Karpas-422 (cell line): ENCODE data around the gene HOXA13. TPM values are rescaled to one million over a fixed set of nuclear protein-coding genes. Genes with fewer than 3 reads are reported as not detected.

ENCODE experiments used
- DNase-seq: peaks from one replicate; pipeline ENCODE4 v3.0.0-alpha.2; 2015
- H2AFZ ChIP-seq: fragments of 200-600 bp; sonication (generic); 2 replicates; pipeline ENCODE4 v1.6.1; 2014; ENCODE audit warnings: antibody characterized with exemption, low read length, mixed read lengths
- H3K27ac ChIP-seq: fragments of 200-600 bp; sonication (generic); 2 replicates; pipeline ENCODE4 v1.5.1; 2014; ENCODE audit warnings: mild to moderate bottlenecking, low read length, moderate library complexity
- H3K27me3 ChIP-seq: fragments of 200-600 bp; sonication (generic); 2 replicates; pipeline ENCODE4 v1.6.1; 2014; ENCODE audit warnings: low read length, mixed read lengths
- H3K36me3 ChIP-seq: fragments of 200-600 bp; sonication (generic); 2 replicates; pipeline ENCODE4 v1.6.1; 2014; ENCODE audit warnings: low read length, mixed read lengths; ENCODE audit not compliant: insufficient read depth
- H3K4me1 ChIP-seq: fragments of 200-600 bp; sonication (generic); 2 replicates; pipeline ENCODE4 v1.6.1; 2014; ENCODE audit warnings: mild to moderate bottlenecking, low read length, mixed read lengths
- H3K4me2 ChIP-seq: fragments of 200-600 bp; sonication (generic); 2 replicates; pipeline ENCODE4 v1.6.1; 2014; ENCODE audit warnings: low read length, low read depth, mild to moderate bottlenecking; ENCODE audit not compliant: poor library complexity, severe bottlenecking
- H3K4me3 ChIP-seq: fragments of 200-600 bp; sonication (generic); 2 replicates; pipeline ENCODE4 v1.5.1; 2014; ENCODE audit warnings: mild to moderate bottlenecking, antibody characterized with exemption, low read length, mixed read lengths
- H3K79me2 ChIP-seq: fragments of 200-600 bp; sonication (generic); 2 replicates; pipeline ENCODE4 v1.6.1; 2014; ENCODE audit warnings: mild to moderate bottlenecking, low read length, mixed read lengths
- H3K9ac ChIP-seq: fragments of 200-600 bp; sonication (generic); 2 replicates; pipeline ENCODE4 v1.6.0; 2014; ENCODE audit warnings: low read length
- H3K9me2 ChIP-seq: fragments of 200-600 bp; sonication (generic), shearing (Covaris generic); replicated peaks from 2 replicates; pipeline ENCODE4 v1.6.0; 2014; ENCODE audit warnings: mild to moderate bottlenecking, low read length, moderate library complexity; ENCODE audit not compliant: insufficient read depth
- H3K9me3 ChIP-seq: fragments of 300-700, 200-600 bp; sonication (generic); 2 replicates; pipeline ENCODE4 v1.6.1; 2014; ENCODE audit warnings: low read length, mixed read lengths
- H4K20me1 ChIP-seq: fragments of 200-600 bp; sonication (generic); 2 replicates; pipeline ENCODE4 v1.6.1; 2014; ENCODE audit warnings: mild to moderate bottlenecking, antibody characterized with exemption, low read length, low read depth; ENCODE audit not compliant: insufficient read depth
- total RNA-seq: library from RNA; depleted of rRNA; stranded (reverse); fragments of >200 nt; shearing (Covaris generic); gene quantifications from 2 replicates; pipeline ENCODE4 v1.2.3, GENCODE V29; 2014; ENCODE audit warnings: low replicate concordance

Gene HOXA13
- total RNA-seq, 1 experiment from 2014 or later: 0.07 TPM

DNA sequence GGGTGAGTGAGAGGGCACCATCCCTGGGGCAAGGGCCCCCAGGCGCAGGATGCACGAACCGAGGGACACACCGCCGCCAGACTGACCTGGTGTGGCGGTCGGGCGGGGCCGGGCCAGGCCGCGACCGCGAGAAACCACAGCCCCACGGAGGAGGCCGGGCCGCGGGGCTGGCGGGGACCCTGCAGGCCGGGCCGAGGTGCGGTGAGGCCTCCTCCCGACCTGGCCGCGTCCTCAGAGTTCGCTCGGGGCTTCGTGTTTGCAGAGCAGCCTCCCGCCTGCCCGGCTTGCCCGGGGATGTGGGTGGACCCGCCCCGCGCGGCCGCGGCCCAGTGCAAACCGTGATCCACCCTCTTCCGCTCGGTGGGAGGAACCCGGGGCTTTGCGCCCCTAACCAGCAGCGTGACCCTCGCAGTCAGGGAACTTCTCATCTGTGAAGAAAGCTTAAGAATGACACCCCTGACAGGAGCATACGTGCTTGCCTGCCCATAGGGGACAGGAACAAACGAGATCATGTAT lies 20.6 kb upstream of the HOXA13 start:
- DNase-seq: no peak
- Histone ChIP-seq H3K9me2 (no peaks in the 10 kb centered on the region), H2AFZ (no peak overlapping the region), H3K79me2 (no peaks in the 10 kb centered on the region), H3K4me3 (no peak overlapping the region), H3K27me3 (no peaks in the 10 kb centered on the region), H3K36me3 (no peaks in the 10 kb centered on the region), H3K27ac (no peak overlapping the region), H4K20me1 (no peaks in the 10 kb centered on the region), H3K9me3 (no peaks in the 10 kb centered on the region), H3K4me2 (no peak overlapping the region), H3K9ac (no peak overlapping the region), H3K4me1 (no peaks in the 10 kb centered on the region)

DNA sequence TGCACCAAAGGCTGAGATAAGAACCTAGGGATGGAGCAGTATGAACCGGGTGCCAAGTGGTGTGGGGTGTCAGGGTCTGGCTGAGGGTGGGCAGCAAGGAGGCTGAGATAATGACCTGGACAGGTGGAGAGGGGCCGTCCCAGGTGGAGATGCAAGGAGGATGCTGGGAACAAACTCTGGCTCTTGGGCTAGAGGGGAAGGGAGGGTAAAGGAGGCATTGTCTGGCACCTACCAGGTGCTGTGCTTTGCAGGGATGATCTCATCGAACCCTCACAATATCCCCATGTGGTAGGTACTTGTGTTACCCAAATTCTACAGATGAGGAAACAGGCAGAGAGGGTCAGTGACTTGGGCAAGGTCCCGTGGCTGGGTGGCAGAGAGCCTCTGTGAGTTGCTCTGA lies 19.9 kb upstream of the HOXA13 start:
- Histone ChIP-seq H4K20me1 (no peaks in the 10 kb centered on the region), H3K4me1 (no peaks in the 10 kb centered on the region), H3K27ac (no peak overlapping the region), H3K9me3 (no peaks in the 10 kb centered on the region), H3K9me2 (no peaks in the 10 kb centered on the region), H3K36me3 (no peaks in the 10 kb centered on the region), H3K79me2 (no peaks in the 10 kb centered on the region), H3K4me2 (no peak overlapping the region), H3K9ac (no peak overlapping the region), H3K27me3 (no peaks in the 10 kb centered on the region), H2AFZ (no peak overlapping the region), H3K4me3 (no peak overlapping the region)
- no peak for DNase-seq

DNA sequence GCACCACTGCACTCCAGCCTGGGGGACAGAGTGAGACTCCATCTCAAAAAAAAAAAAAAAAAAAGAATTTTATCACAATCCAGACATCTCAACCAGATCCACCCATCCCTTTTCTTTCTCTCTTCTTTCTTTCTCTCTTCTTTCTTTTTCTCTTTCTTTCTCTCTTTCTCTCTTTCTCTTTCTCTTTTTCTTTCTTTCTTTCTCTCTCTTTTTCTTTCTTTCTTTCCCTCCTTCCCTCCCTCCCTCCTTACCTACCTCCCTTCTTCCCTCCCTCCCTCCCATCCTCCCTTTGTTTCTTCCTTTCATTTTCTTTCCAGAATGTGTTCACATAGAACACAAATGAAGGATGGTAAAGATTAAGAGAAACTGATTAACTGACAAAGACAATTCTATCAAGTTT lies 18.1 kb upstream of the HOXA13 start:
- Histone ChIP-seq H3K27ac (no peak overlapping the region), H3K36me3 (no peaks in the 10 kb centered on the region), H3K27me3 (no peaks in the 10 kb centered on the region), H3K9me2 (no peaks in the 10 kb centered on the region), H3K4me3 (no peak overlapping the region), H3K4me2 (no peak overlapping the region), H3K9me3 (no peaks in the 10 kb centered on the region), H3K9ac (no peak overlapping the region), H3K4me1 (no peaks in the 10 kb centered on the region), H3K79me2 (no peaks in the 10 kb centered on the region), H2AFZ (no peak overlapping the region), H4K20me1 (no peaks in the 10 kb centered on the region)
- no peak for DNase-seq

DNA sequence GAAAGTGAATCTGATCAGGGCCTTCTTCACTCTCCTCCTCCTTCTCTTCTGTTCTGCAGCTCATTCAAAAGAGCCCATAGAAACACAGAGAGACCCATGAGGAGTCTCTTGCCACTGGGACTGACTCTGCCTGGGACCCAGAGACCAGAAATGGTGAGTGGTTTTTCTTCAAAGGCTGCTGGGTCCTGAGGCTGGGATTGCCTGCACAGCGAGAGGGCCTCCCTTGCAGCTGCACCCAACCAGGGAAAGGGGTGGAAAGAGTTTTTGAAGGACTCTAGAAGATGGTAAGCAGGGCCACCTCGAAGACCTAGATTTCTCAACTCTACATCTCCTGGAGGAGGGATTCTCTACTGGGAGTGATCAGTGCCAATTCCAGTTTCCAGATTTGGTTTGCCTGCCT lies 15.5 kb upstream of the HOXA13 start:
- Histone ChIP-seq H3K36me3 (no peaks in the 10 kb centered on the region), H2AFZ (no peak overlapping the region), H3K27me3 (no peaks in the 10 kb centered on the region), H3K4me1 (no peaks in the 10 kb centered on the region), H4K20me1 (no peaks in the 10 kb centered on the region), H3K27ac (no peak overlapping the region), H3K9me2 (no peaks in the 10 kb centered on the region), H3K9ac (no peak overlapping the region), H3K79me2 (no peaks in the 10 kb centered on the region), H3K4me3 (no peak overlapping the region), H3K4me2 (no peak overlapping the region), H3K9me3 (no peaks in the 10 kb centered on the region)
- no peak for DNase-seq

DNA sequence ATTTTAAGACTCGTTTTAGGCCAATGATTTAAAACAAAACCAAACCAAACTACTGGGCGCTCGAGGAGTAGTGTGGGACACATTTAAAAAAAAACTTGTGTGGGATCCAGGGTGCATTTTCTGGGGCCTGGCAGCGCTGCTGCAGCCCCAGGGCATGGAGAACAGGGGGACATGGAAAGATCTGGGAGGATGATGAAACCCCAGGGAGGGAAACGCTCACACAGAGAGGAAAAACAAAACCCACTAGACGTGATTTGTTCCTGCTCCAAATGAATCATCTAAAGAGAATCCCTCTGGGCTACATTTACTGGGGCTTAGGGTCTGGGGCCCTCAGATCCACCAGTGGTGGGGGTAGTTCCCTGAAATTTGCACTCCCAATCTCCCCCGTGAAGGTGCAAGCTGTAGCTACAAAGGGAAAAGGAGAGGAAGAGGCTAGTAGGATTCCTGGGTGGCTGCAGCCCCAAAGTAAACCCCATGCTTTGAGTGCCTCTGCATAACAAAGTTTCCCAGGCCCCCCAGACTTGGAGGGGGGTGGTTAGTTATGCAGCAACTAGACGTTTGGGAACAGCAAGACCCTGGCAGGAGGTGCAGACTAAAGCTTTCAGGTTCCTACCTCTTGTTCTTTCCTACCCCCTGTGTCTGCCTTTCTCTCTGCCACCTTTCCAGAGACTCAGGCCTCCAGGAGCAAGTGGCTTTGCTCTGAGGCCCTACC lies 14.5 kb upstream of the HOXA13 start:
- Histone ChIP-seq H3K9me3 (no peaks in the 10 kb centered on the region), H3K27me3 (no peaks in the 10 kb centered on the region), H3K4me1 (no peaks in the 10 kb centered on the region), H3K36me3 (no peaks in the 10 kb centered on the region), H3K9ac (no peak overlapping the region), H3K4me2 (no peak overlapping the region), H4K20me1 (no peaks in the 10 kb centered on the region), H3K79me2 (no peaks in the 10 kb centered on the region), H2AFZ (no peak overlapping the region), H3K27ac (no peak overlapping the region), H3K9me2 (no peaks in the 10 kb centered on the region), H3K4me3 (no peak overlapping the region)
- DNase-seq: no peak

DNA sequence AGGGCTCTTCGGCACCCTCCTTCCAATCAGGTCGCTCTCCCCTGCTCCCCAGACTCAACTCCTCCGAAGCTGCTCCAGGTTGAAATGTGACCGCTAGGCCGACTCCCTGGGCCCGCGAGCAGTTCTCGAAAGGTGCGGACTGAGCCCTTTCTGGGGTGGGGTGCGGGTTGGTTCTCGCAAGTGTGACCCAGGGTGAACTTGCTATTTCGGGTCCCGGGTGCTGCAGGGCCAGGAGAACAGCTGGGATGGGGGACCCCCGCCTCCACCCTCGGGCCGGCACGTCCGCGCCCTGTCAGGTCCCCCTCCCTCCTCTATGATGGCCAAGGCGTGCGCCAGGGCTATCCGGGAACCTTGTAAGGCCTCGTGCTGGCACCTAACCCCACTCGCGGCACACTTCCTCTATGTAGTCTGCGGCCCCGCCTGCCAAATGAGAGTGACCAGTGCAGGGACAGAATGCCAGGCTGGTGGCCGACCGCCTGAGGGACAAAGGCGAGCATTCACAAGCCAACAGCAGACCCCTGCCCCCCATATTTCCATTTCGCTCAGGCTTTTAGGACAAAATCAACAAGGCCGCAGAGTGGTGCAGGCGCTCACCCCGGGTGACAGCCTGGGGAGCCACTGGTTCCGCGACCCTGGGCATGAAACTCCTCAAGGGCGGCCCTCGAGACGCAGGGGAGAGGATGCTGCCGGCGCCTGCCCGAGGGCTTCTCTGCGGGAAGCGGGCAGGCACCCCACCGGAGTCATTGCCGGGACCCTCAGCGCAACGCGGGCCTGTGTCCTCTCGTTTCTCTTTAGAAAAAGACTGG lies 13.7 kb upstream of the HOXA13 start:
- no peaks in the 10 kb centered on the region for H3K9me3 ChIP-seq
- no peaks in the 10 kb centered on the region for H4K20me1 ChIP-seq
- H3K36me3 ChIP-seq: no peaks in the 10 kb centered on the region
- no peak overlapping the region for H2AFZ ChIP-seq
- no peaks in the 10 kb centered on the region for H3K79me2 ChIP-seq
- no peaks in the 10 kb centered on the region for H3K9me2 ChIP-seq
- H3K27ac ChIP-seq: no peak overlapping the region
- H3K4me3 ChIP-seq: no peak overlapping the region
- H3K27me3 ChIP-seq: no peaks in the 10 kb centered on the region
- DNase-seq: no peak
- no peak overlapping the region for H3K4me2 ChIP-seq
- no peaks in the 10 kb centered on the region for H3K4me1 ChIP-seq
- no peak overlapping the region for H3K9ac ChIP-seq

DNA sequence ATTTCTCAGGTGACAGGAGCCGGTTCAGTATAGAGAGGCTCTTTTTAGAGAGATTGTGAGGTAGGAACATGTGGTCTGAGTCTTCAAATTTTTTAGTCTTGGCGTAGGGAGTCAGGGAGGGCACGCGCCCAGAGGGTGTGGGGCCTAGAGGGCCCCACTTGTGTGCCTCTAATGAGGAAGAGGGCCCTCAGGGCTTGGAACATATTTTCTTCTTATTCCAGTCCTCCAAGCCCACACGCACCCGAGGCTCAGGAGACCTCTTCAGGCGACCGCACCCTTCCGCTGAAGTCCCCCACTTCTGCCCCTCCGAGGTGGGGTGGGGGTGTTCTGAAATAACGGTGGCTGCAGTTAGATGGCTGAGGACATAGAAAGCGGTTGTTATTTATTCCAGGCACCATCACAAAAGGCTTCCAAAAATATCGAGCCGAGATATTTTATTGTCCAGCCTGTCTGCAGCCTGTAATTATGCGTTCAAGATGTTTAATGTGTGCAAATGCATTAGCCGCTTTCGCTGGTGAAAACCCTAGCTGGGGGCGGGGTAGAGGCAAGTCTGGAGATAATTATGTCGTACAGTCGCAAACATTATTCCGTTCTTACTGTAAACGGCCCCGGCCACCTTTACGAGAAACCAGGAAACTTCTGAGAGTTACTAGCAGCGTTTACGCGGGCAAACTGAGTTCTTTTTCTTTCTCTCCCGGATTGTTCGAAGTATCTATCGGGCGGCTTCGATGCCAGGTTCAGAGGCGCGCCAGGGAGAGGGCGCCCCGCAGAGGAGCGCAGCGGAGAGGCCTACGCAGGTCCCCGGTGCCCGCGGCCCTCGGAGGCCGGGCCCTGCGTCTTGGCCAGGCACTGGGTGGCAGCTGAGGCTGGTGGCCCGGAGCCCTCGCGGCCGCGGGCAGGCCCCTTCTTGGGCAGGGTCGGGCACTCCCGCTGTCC lies 12.9 kb upstream of the HOXA13 start:
- no peak for DNase-seq
- Histone ChIP-seq H2AFZ (no peak overlapping the region), H3K9ac (no peak overlapping the region), H4K20me1 (no peaks in the 10 kb centered on the region), H3K4me3 (no peak overlapping the region), H3K27ac (no peak overlapping the region), H3K4me2 (no peak overlapping the region), H3K9me3 (no peaks in the 10 kb centered on the region), H3K79me2 (no peaks in the 10 kb centered on the region), H3K27me3 (no peaks in the 10 kb centered on the region), H3K9me2 (no peaks in the 10 kb centered on the region), H3K36me3 (no peaks in the 10 kb centered on the region), H3K4me1 (no peaks in the 10 kb centered on the region)

DNA sequence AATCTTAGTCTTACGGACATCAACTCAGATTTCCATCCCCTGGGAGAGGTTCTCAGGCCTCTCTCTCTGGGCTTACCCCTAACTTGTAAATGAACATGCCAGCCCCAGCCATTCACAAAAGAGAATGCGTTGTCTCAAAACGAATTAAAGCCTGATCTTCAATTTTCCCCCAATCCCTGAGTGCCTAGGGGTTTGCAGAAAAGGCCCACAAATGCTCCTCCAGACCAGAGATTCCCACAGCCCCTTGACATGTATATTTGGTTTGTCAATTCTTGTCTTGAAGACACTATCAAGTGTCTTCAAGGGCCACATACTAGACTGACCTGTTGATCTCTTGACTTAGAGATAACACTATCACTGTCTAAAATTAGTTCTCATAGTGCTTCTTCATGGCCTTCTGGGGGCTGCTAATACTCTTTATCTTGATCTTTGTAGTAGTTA lies 11.9 kb upstream of the HOXA13 start:
- no peak overlapping the region for H3K27ac ChIP-seq
- no peaks in the 10 kb centered on the region for H3K36me3 ChIP-seq
- no peak overlapping the region for H2AFZ ChIP-seq
- H3K9me2 ChIP-seq: no peaks in the 10 kb centered on the region
- DNase-seq: no peak
- H4K20me1 ChIP-seq: no peaks in the 10 kb centered on the region
- H3K4me1 ChIP-seq: no peaks in the 10 kb centered on the region
- no peak overlapping the region for H3K4me3 ChIP-seq
- no peaks in the 10 kb centered on the region for H3K79me2 ChIP-seq
- H3K27me3 ChIP-seq: no peaks in the 10 kb centered on the region
- no peak overlapping the region for H3K9ac ChIP-seq
- H3K4me2 ChIP-seq: no peak overlapping the region
- H3K9me3 ChIP-seq: no peaks in the 10 kb centered on the region
